ENCODE data around the gene ZNF554.

ZNF554 gene

DNA sequence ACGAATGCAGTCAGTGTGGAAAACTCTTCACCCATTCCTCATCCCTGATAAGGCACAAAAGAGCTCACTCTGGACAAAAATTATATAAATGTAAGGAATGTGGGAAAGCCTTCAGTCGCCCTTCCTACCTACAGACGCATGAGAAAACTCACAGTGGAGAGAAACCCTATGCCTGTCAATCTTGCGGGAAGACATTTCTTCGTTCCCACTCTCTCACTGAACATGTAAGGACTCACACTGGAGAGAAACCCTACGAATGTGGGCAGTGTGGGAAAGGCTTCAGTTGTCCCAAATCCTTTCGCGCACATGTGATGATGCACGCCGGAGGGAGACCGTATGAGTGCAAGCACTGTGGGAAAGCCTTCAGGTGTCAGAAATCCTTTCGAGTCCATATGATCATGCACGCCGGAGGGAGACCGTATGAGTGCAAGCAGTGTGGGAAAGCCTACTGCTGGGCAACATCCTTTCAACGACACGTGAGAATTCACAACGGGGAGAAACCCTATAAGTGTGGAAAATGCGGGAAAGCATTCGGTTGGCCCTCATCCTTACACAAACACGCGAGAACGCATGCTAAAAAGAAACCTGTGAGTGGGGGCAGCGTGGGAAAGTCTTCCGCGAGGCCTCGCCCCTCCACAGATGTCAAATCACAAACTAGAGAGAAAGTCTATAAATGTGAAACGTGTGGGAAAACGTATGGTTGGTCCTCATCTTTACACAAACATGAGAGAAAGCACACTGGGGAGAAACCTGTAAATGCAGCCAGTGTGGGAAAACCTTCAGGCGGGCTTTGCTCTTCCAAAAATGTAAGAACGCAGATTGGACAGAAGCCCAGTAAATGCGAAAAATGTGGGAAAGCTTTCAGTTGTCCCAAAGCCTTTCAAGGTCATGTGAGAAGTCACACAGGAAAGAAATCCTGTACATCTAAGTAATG lies 58.0 kb downstream of the ZNF554 start:
- Histone ChIP-seq H3K4me3 (ENCODE audit: low read length) (no peak overlapping the region), H3K27me3 (ENCODE audit: control insufficient read depth, insufficient read depth, low read length) (no peaks in the 10 kb centered on the region), H3K36me3 (ENCODE audit: control insufficient read depth, insufficient read depth, low read length) (no peaks in the 10 kb centered on the region), H3K4me1 (ENCODE audit: control insufficient read depth, insufficient read depth, low read length) (no peaks in the 10 kb centered on the region), H3K9me3 (ENCODE audit: control insufficient read depth, insufficient read depth, low read length) (peaks cover 8% of the 10 kb centered on the region), H3K27ac (ENCODE audit: low read length) (no peak overlapping the region)
- no peak for DNase-seq (ENCODE audit: low read depth, low spot score)
- no CpG with 5 or more reads among the region's 32 CpGs for WGBS (ENCODE audit: insufficient coverage, insufficient read length)

DNA sequence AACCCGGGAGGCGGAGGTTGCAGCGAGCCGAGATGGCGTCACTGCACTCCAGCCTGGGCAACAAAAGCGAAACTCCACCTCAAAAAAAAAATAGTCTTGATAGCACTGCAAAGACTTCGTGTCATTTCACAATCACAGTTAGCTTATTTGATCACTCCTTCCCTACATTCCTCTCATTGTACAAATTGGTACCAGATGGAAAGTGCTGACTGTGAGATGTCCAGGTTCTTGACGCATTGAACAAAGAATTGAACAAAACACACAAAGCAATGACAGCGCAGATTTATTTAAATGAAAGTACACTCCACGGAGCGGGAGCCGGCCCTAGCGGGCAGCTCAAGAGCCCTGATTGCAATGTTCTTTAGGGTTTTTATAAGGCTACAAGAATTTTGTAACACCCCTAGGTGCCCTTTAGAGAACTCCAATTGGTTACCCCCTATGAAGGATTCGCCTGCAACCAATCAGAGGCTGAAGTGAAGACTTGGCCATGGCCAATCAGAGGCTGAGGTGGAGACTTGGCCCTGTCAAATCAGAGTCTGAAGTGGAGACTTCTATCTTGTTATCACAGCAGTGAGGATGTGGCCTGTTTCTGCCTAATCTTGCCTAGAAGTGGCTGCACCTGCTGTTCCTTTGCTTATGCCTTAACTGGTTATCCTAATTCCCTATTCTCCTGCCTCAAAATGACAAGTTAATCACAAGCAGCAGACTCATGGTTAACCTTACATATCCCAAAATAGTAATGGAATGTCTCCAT lies 64.2 kb downstream of the ZNF554 start:
- WGBS (ENCODE audit: insufficient coverage, insufficient read length): no CpG with 5 or more reads among the region's 14 CpGs
- Histone ChIP-seq H3K4me1 (ENCODE audit: control insufficient read depth, insufficient read depth, low read length) (no peaks in the 10 kb centered on the region; the same call in 1 of the 2 replicates), H3K4me3 (ENCODE audit: low read length) (no peak overlapping the region)

DNA sequence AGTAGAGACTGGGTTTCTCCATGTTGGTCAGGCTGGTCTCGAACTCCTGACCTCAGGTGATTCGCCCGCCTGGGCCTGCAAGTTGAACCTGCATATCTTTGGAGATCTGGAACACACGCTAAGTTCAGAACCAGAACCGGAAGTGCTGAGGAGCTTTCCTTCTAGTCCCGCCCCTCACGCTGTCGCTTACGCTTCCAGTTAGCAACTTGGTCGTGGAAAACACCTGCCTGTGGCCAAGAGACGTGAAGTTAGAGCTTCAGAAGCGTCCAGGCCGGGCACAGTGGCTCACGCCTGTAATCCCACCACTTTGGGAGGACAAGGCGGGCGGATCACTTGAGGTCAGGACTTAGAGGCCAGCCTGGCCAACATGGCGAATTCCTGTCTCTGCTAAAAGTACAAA lies 66.1 kb downstream of the ZNF554 start:
- no peaks in the 10 kb centered on the region for H3K36me3 ChIP-seq (ENCODE audit: control insufficient read depth, insufficient read depth, low read length)
- H3K4me1 ChIP-seq (ENCODE audit: control insufficient read depth, insufficient read depth, low read length): no peaks in the 10 kb centered on the region; the same call in 1 of the 2 replicates
- DNase-seq (ENCODE audit: low read depth, low spot score): no peak
- no peaks in the 10 kb centered on the region for H3K9me3 ChIP-seq (ENCODE audit: control insufficient read depth, insufficient read depth, low read length)
- no peak overlapping the region for H3K27ac ChIP-seq (ENCODE audit: low read length)
- H3K4me3 ChIP-seq (ENCODE audit: low read length): no peak overlapping the region
- no peaks in the 10 kb centered on the region for H3K27me3 ChIP-seq (ENCODE audit: control insufficient read depth, insufficient read depth, low read length)
- no CpG with 5 or more reads among the region's 17 CpGs for WGBS (ENCODE audit: insufficient coverage, insufficient read length)

More for the DNA sequence above, 64.2 kb downstream of the ZNF554 start:
- no peak for DNase-seq (ENCODE audit: low read depth, low spot score)
- Histone ChIP-seq H3K27me3 (ENCODE audit: control insufficient read depth, insufficient read depth, low read length) (no peaks in the 10 kb centered on the region), H3K9me3 (ENCODE audit: control insufficient read depth, insufficient read depth, low read length) (no peaks in the 10 kb centered on the region), H3K27ac (ENCODE audit: low read length) (no peak overlapping the region), H3K36me3 (ENCODE audit: control insufficient read depth, insufficient read depth, low read length) (no peaks in the 10 kb centered on the region)
